Measurements from ENCODE around the gene ZNF385B.

The ZNF385B gene

DNA sequence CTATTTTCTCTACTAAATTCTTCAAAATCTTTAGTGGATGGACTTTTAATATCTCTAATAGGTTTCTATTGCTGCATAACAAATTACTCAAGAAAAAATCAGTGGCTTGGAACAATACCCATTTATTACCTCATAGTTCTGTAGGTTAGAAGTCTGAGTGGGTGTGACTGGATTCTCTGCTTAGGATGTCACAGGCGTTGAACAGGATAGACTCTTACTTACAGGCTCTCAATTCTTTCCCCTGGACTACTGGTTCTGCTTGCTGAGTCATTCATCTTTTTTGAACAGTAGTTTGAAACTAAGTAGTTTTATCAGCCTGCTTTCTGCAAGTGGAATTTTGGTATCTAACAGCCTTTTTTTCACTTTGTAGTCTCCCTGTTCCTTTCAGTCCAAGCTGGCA, 265.4 kb downstream of the ZNF385B start:
- TF ChIP-seq POLR2A (IDR thresholded peaks at IDR 0.05; ENCODE audit: extremely low read depth, insufficient read length) (no peak), MYC (IDR thresholded peaks at IDR 0.05; ENCODE audit: low read depth, low read length) (no peak)
- DNase-seq (ENCODE audit: low read depth) = no peak
- H3K4me3 ChIP-seq (ENCODE audit: low read depth, low read length) = no peak overlapping the region

GRCh38 chr2:179595284-179595683, 266.1 kb downstream of the ZNF385B start:
- no peak for TF ChIP-seq POLR2A (IDR thresholded peaks at IDR 0.05; ENCODE audit: extremely low read depth, insufficient read length)
- TF ChIP-seq, protein P1, sequence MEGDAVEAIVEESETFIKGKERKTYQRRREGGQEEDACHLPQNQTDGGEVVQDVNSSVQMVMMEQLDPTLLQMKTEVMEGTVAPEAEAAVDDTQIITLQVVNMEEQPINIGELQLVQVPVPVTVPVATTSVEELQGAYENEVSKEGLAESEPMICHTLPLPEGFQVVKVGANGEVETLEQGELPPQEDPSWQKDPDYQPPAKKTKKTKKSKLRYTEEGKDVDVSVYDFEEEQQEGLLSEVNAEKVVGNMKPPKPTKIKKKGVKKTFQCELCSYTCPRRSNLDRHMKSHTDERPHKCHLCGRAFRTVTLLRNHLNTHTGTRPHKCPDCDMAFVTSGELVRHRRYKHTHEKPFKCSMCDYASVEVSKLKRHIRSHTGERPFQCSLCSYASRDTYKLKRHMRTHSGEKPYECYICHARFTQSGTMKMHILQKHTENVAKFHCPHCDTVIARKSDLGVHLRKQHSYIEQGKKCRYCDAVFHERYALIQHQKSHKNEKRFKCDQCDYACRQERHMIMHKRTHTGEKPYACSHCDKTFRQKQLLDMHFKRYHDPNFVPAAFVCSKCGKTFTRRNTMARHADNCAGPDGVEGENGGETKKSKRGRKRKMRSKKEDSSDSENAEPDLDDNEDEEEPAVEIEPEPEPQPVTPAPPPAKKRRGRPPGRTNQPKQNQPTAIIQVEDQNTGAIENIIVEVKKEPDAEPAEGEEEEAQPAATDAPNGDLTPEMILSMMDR (IDR thresholded peaks at IDR 0.05; ENCODE audit: low read depth, low read length) = no peak
- TF ChIP-seq MYC (IDR thresholded peaks at IDR 0.05; ENCODE audit: low read depth, low read length) = no peak
- TF ChIP-seq MAX (IDR thresholded peaks at IDR 0.05; ENCODE audit: low read depth, low read length) = no peak
- DNase-seq (ENCODE audit: low read depth) = no peak
- no peak overlapping the region for H3K4me3 ChIP-seq (ENCODE audit: low read depth, low read length)

GRCh38 chr2:179594268-179595112, 266.9 kb downstream of the ZNF385B start:
- no peak overlapping the region for H3K4me3 ChIP-seq (ENCODE audit: low read depth, low read length)
- TF ChIP-seq, protein P1 (IDR thresholded peaks at IDR 0.05; ENCODE audit: low read depth, low read length) = no peak
- TF ChIP-seq MYC (IDR thresholded peaks at IDR 0.05; ENCODE audit: low read depth, low read length) (no peak), MAX (IDR thresholded peaks at IDR 0.05; ENCODE audit: low read depth, low read length) (no peak), POLR2A (IDR thresholded peaks at IDR 0.05; ENCODE audit: extremely low read depth, insufficient read length) (no peak)

DNA sequence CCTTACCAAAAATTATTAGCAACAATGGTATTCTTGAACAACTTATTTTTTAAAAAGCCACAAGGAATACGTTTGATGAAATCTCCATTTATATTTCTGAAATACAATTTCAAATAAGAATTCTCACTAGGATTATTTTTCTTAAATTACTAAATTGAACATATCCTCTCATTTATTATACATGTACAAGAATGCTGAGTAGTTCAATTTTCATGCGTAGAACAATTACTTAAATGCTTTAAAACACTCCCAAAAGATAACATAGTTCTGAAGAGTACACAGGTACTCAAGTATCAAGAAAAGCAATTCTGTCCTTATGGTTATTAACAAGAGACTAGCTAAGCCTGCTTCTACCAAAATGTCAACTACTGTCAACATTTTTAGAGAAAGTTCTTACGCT, 268.1 kb downstream of the ZNF385B start:
- no peak overlapping the region for H3K4me3 ChIP-seq (ENCODE audit: low read depth, low read length)
- TF ChIP-seq MAX (IDR thresholded peaks at IDR 0.05; ENCODE audit: low read depth, low read length) (no peak), MYC (IDR thresholded peaks at IDR 0.05; ENCODE audit: low read depth, low read length) (no peak), POLR2A (IDR thresholded peaks at IDR 0.05; ENCODE audit: extremely low read depth, insufficient read length) (no peak)
- TF ChIP-seq, protein P1 (IDR thresholded peaks at IDR 0.05; ENCODE audit: low read depth, low read length) = no peak
- DNase-seq (ENCODE audit: low read depth) = no peak

More at GRCh38 chr2:179594268-179595112, 266.9 kb downstream of the ZNF385B start:
- no peak for DNase-seq (ENCODE audit: low read depth)

DNA sequence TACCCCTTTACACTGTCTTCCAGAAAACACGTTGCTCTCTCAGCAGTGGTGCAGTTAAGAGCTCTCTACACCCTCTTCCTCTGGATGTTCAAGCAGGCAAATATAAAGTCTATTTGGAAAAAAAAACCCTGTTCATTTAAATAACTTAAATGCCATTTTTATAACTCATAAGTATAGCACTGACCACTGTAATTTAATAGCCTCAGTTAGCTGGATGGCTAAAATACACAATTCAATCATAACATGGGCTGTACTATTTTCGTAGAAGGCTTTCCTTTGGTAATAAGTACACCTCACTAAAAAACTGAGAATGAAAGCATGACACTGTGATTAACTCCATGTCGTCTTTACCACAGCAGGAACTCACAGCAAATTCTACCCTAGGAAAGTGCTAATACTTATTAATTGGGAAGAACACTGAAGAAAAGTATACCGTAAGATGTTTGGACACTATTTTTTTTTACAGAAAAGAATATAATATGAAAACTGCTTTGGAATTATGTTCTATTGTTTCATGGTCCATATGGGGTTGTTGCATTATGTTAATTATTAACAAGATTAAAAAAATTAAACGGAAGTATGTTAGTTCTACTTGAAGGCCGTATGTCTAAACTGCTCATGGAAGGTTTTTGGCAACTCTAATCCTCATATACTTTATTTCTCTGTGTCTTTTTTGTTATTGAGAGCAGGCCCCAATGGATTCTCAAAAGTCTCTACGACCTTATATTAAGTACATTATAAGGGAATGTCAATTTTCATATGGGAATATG, 269.1 kb downstream of the ZNF385B start:
- no peak for DNase-seq (ENCODE audit: low read depth)
- no peak overlapping the region for H3K4me3 ChIP-seq (ENCODE audit: low read depth, low read length)
- TF ChIP-seq, protein P1 (IDR thresholded peaks at IDR 0.05; ENCODE audit: low read depth, low read length) = no peak
- TF ChIP-seq MYC (IDR thresholded peaks at IDR 0.05; ENCODE audit: low read depth, low read length) = no peak

GRCh38 chr2:179591690-179592089, 269.7 kb downstream of the ZNF385B start:
- DNase-seq (ENCODE audit: low read depth) = no peak
- no peak overlapping the region for H3K4me3 ChIP-seq (ENCODE audit: low read depth, low read length)
- no peak for TF ChIP-seq MAX (IDR thresholded peaks at IDR 0.05; ENCODE audit: low read depth, low read length)
- TF ChIP-seq MYC (IDR thresholded peaks at IDR 0.05; ENCODE audit: low read depth, low read length) = no peak
- TF ChIP-seq POLR2A (IDR thresholded peaks at IDR 0.05; ENCODE audit: extremely low read depth, insufficient read length) = no peak
- TF ChIP-seq, protein P1 (IDR thresholded peaks at IDR 0.05; ENCODE audit: low read depth, low read length) = no peak

Measured in NB4 (cell line).